ENCODE results near the gene ZC3H7A. TPM values are rescaled to one million over a fixed set of nuclear protein-coding genes. Genes with fewer than 3 reads are reported as not detected.

The ZC3H7A gene
- total RNA-seq, 6 experiments from 2014 or later: 56.5 to 73.0 (median 63.5) TPM

DNA sequence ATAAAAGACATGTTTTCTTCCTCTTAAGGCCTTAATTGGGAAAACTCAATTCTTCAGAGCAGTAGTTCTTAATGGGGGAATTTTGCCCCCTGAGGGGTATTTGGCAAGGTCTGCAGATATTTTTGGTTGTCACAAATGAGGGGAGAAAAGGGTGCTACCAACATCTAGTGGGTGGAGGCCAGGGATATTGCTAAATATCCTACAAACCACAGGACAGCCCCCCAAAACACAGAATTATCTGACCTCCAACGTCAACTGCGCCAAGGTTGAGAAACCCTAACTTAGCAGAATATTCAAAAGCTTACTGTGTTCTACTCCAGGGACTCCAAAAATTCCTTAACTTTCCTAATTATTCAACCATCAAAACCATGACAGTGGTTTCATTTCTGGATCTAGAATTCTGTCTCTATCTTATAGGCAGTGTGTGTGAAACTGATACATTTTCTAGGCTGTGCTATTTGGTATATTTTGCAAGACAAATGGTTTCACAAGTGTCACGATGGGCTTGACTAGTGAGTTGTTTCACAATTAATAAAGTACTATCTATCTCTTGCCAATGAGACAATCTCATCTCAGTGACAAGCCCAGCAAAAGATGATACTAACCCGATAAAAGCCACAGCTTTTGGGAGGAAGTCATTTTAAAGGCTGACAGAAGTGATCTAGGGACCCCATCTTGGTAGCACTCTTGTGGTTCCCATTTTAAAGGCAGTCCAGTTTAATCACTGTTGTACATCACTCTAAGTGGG is 69.1 kb downstream of the ZC3H7A start:
- no peak for DNase-seq
- Mint-ChIP-seq H3K9me3 (no peaks in the 10 kb centered on the region), H3K36me3 (ENCODE audit: low read depth) (peaks cover 38% of the 10 kb centered on the region), H3K27ac (no peak overlapping the region), H3K4me3 (no peak overlapping the region), H3K27me3 (ENCODE audit: insufficient read depth) (no peaks in the 10 kb centered on the region), H3K4me1 (ENCODE audit: low read depth) (peaks cover 6% of the 10 kb centered on the region; the same call in 1 of the 2 replicates)
- TF ChIP-seq, protein P1, sequence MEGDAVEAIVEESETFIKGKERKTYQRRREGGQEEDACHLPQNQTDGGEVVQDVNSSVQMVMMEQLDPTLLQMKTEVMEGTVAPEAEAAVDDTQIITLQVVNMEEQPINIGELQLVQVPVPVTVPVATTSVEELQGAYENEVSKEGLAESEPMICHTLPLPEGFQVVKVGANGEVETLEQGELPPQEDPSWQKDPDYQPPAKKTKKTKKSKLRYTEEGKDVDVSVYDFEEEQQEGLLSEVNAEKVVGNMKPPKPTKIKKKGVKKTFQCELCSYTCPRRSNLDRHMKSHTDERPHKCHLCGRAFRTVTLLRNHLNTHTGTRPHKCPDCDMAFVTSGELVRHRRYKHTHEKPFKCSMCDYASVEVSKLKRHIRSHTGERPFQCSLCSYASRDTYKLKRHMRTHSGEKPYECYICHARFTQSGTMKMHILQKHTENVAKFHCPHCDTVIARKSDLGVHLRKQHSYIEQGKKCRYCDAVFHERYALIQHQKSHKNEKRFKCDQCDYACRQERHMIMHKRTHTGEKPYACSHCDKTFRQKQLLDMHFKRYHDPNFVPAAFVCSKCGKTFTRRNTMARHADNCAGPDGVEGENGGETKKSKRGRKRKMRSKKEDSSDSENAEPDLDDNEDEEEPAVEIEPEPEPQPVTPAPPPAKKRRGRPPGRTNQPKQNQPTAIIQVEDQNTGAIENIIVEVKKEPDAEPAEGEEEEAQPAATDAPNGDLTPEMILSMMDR (IDR thresholded peaks at IDR 0.05): no peak

DNA sequence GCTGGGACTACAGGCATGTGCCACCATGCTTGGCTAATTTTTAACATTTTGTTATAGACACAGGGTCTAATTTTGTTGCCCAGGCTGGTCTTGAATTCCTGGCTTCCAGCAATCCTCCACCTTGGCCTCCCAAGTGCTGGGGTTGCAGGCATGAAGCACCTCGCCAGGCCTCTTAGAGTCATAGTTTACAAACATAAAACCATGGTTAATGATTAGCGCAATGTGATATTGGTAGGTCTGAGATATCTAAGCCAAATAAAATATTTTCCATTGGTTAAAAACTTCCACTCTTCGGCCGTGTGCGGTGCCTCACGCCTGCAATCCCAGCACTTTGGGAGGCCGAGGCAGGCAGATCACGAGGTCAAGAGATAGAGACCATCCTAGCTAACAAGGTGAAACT is 71.0 kb downstream of the ZC3H7A start:
- Mint-ChIP-seq H3K27ac (peak overlapping the region; percentile 45; the same call in 1 of the 2 replicates), H3K36me3 (ENCODE audit: low read depth) (peaks cover 34% of the 10 kb centered on the region), H3K9me3 (no peaks in the 10 kb centered on the region), H3K4me3 (no peak overlapping the region), H3K27me3 (ENCODE audit: insufficient read depth) (peaks cover 3% of the 10 kb centered on the region; the same call in 1 of the 2 replicates), H3K4me1 (ENCODE audit: low read depth) (peaks cover 12% of the 10 kb centered on the region; the same call in 1 of the 2 replicates)
- DNase-seq: no peak
- TF ChIP-seq, protein P1 (IDR thresholded peaks at IDR 0.05): no peak

DNA sequence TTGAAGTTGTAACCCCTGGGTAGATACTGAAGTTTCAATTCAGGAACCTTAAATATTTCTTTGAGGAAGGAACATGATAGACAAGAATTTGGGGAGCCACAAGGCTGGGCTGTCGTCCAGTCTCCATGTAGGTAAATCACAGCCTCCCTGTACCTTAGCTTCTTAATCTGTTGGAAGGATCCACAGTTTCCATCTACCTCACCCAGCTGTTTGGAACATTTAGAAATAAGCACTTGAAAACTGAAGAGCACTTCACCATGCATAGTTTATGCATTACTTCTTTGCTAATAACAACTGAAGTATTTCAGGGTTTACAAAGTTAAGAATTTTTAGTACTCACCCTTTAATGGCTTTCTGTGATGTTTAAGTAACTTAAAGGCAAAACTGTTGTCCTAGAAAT is 71.6 kb downstream of the ZC3H7A start:
- Mint-ChIP-seq H3K9me3 (no peaks in the 10 kb centered on the region), H3K36me3 (ENCODE audit: low read depth) (peaks cover 34% of the 10 kb centered on the region), H3K27ac (peak overlapping the region; percentile 45; the same call in 1 of the 2 replicates), H3K4me3 (no peak overlapping the region), H3K27me3 (ENCODE audit: insufficient read depth) (peaks cover 3% of the 10 kb centered on the region; the same call in 1 of the 2 replicates), H3K4me1 (ENCODE audit: low read depth) (peaks cover 12% of the 10 kb centered on the region; the same call in 1 of the 2 replicates)
- TF ChIP-seq, protein P1 (IDR thresholded peaks at IDR 0.05): no peak
- DNase-seq: no peak

DNA sequence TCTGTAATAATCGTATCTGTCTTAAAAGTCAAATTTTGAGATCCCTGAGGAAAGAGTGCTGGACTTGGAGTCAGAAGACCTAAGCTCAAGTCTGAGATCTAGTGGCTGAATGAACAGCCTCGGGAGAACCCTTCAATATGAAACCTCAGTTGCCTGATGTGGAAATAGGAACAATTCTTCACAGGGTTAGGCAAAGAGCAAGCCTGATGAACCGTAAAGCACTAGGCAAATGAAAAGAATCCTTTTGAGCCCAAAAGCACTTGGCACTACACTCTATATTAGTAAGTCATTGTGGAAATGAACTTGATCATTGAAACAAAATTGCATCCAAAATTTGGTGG is 74.6 kb downstream of the ZC3H7A start:
- Mint-ChIP-seq H3K27me3 (ENCODE audit: insufficient read depth) (peaks cover 3% of the 10 kb centered on the region; the same call in 1 of the 2 replicates), H3K9me3 (no peaks in the 10 kb centered on the region)

DNA sequence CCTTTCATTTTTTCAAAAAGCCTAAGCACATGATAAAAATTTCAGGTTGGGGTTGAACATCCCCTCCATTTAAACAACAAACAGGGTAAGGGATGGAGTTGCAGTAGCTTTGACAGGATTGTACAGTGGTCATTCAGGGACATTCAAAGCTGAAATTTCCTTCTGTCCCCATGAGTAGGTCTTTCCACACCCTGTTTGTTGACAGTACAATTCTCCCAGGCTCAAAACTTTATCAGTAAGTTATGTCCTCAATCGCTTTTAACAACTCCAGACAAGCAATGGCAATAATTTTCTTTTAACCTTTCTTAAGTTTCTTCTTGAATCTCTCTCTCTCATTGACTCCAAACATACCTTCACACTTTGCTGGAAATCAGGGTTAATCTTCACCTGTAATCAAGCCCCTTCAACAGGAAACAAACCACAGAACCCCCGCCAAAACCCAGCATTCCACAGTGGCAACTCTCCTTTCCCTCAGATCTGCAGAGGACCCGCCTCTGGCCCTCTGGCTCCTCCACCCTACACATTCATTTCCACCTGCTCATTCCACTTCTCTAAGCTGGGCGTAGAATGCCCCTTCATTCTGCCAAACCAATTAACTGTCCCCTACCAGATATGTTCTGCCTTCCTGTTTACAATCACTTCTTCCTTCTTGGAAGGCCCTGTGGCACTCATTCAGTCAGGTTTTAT is 75.1 kb downstream of the ZC3H7A start:
- H3K4me3 Mint-ChIP-seq: no peak overlapping the region
- peaks cover 3% of the 10 kb centered on the region; the same call in 1 of the 2 replicates for H3K27me3 Mint-ChIP-seq (ENCODE audit: insufficient read depth)
- peaks cover 12% of the 10 kb centered on the region; the same call in 1 of the 2 replicates for H3K4me1 Mint-ChIP-seq (ENCODE audit: low read depth)
- no peak for DNase-seq
- TF ChIP-seq, protein P1 (IDR thresholded peaks at IDR 0.05): no peak
- peaks cover 26% of the 10 kb centered on the region for H3K36me3 Mint-ChIP-seq (ENCODE audit: low read depth)
- H3K27ac Mint-ChIP-seq: no peak overlapping the region; the same call in 1 of the 2 replicates
- no peaks in the 10 kb centered on the region for H3K9me3 Mint-ChIP-seq

More for the DNA sequence above, 74.6 kb downstream of the ZC3H7A start:
- TF ChIP-seq, protein P1 (IDR thresholded peaks at IDR 0.05): no peak
- peaks cover 12% of the 10 kb centered on the region; the same call in 1 of the 2 replicates for H3K4me1 Mint-ChIP-seq (ENCODE audit: low read depth)
- no peak overlapping the region; the same call in 1 of the 2 replicates for H3K27ac Mint-ChIP-seq
- peaks cover 26% of the 10 kb centered on the region for H3K36me3 Mint-ChIP-seq (ENCODE audit: low read depth)
- no peak for DNase-seq
- no peak overlapping the region for H3K4me3 Mint-ChIP-seq

Data from HFFc6 (cell line).